Mesothelial cell of epicardium (in vitro differentiated cells): Measurements from ENCODE around the gene TRIO. TPM values are rescaled to one million over a fixed set of nuclear protein-coding genes. Genes with fewer than 3 reads are reported as not detected.
"Not testable (repeated sequence)": the region's sequence is repeated elsewhere in the genome, so short reads cannot be mapped to it uniquely, and the experiment has no call there.

ENCODE experiments used
- DNase-seq, 2 experiments: peaks; one replicate each; pipeline ENCODE4 v3.0.0; 2021; ENCODE audit warnings: low spot score in 2 of 2; ENCODE audit not compliant: unreplicated experiment in 2 of 2
- H3K27ac Mint-ChIP-seq: 2 replicates; pipeline ENCODE4 v1.8.0; 2021; ENCODE audit warnings: mixed read lengths
- H3K27me3 Mint-ChIP-seq: 2 replicates; pipeline ENCODE4 v1.8.0; 2021; ENCODE audit warnings: low read depth, mixed read lengths
- H3K36me3 Mint-ChIP-seq: 2 replicates; pipeline ENCODE4 v1.8.0; 2021; ENCODE audit warnings: mixed read lengths
- H3K4me1 Mint-ChIP-seq: 2 replicates; pipeline ENCODE4 v1.8.0; 2021; ENCODE audit warnings: mixed read lengths
- H3K4me3 Mint-ChIP-seq: 2 replicates; pipeline ENCODE4 v1.8.0; 2021; ENCODE audit warnings: mild to moderate bottlenecking, moderate library complexity, mixed read lengths
- H3K9me3 Mint-ChIP-seq: 2 replicates; pipeline ENCODE4 v1.8.0; 2021; ENCODE audit warnings: mixed read lengths
- CTCF ChIP-seq: fragments of 200-600 bp; sonication (generic); IDR thresholded peaks from one replicate; pipeline ENCODE4 v1.5.0; 2021; ENCODE audit warnings: antibody characterized with exemption; ENCODE audit not compliant: unreplicated experiment
- total RNA-seq: library from RNA; stranded (reverse); gene quantifications from 3 replicates; pipeline ENCODE4 v1.2.1, GENCODE V29; 2021

The TRIO gene
- total RNA-seq, 1 donor from 2014 or later: 209 TPM

- Mint-ChIP-seq H3K4me3 (no peak overlapping the region), H3K27me3 (peaks cover 29% of the 10 kb centered on the region), H3K4me1 (no peaks in the 10 kb centered on the region), H3K27ac (no peak overlapping the region), H3K9me3 (peaks cover 18% of the 10 kb centered on the region), H3K36me3 (no peaks in the 10 kb centered on the region)
- no peak for TF ChIP-seq CTCF
- DNase-seq: no peak
Observed at GRCh38 chr5:14545862-14546261, 402.7 kb downstream of the TRIO start.

- DNase-seq: no peak
- Mint-ChIP-seq H3K9me3 (peaks cover 7% of the 10 kb centered on the region), H3K27me3 (peaks cover 36% of the 10 kb centered on the region), H3K27ac (no peak overlapping the region), H3K4me3 (no peak overlapping the region), H3K4me1 (no peaks in the 10 kb centered on the region), H3K36me3 (no peaks in the 10 kb centered on the region)
- TF ChIP-seq CTCF: no peak
Observed at GRCh38 chr5:14547666-14548065, 404.5 kb downstream of the TRIO start.

- no peak for DNase-seq
- H3K27me3 Mint-ChIP-seq: peaks cover 35% of the 10 kb centered on the region
- H3K4me3 Mint-ChIP-seq: no peak overlapping the region
- no peaks in the 10 kb centered on the region for H3K36me3 Mint-ChIP-seq
- peaks cover 7% of the 10 kb centered on the region for H3K9me3 Mint-ChIP-seq
- no peaks in the 10 kb centered on the region for H3K4me1 Mint-ChIP-seq
- H3K27ac Mint-ChIP-seq: no peak overlapping the region
- no peak for TF ChIP-seq CTCF
Observed at GRCh38 chr5:14551211-14551610, 408.1 kb downstream of the TRIO start.

GRCh38 chr5:14552017-14552416 lies 408.9 kb downstream of the TRIO start:
- DNase-seq: no peak
- no peak overlapping the region for H3K4me3 Mint-ChIP-seq
- TF ChIP-seq CTCF: no peak
- H3K9me3 Mint-ChIP-seq: peaks cover 3% of the 10 kb centered on the region
- peaks cover 33% of the 10 kb centered on the region for H3K27me3 Mint-ChIP-seq
- H3K36me3 Mint-ChIP-seq: no peaks in the 10 kb centered on the region
- no peaks in the 10 kb centered on the region for H3K4me1 Mint-ChIP-seq
- no peak overlapping the region for H3K27ac Mint-ChIP-seq

GRCh38 chr5:14554288-14554687 lies 411.1 kb downstream of the TRIO start:
- DNase-seq, H3K36me3 Mint-ChIP-seq, H3K9me3 Mint-ChIP-seq, H3K27ac Mint-ChIP-seq, H3K4me1 Mint-ChIP-seq, H3K4me3 Mint-ChIP-seq: not testable (repeated sequence)
- peaks cover 34% of the 10 kb centered on the region for H3K27me3 Mint-ChIP-seq

- no peak overlapping the region for H3K4me3 Mint-ChIP-seq
- TF ChIP-seq CTCF: no peak
- peaks cover 3% of the 10 kb centered on the region for H3K9me3 Mint-ChIP-seq
- no peak overlapping the region for H3K27ac Mint-ChIP-seq
- no peaks in the 10 kb centered on the region for H3K36me3 Mint-ChIP-seq
- peaks cover 8% of the 10 kb centered on the region for H3K4me1 Mint-ChIP-seq
- peaks cover 33% of the 10 kb centered on the region for H3K27me3 Mint-ChIP-seq
- DNase-seq: no peak
Observed at GRCh38 chr5:14556015-14556414, 412.9 kb downstream of the TRIO start.
